HepG2 (cell line): ENCODE data around the gene CCNT2. TPM values are rescaled to one million over a fixed set of nuclear protein-coding genes. Genes with fewer than 3 reads are reported as not detected.

Experiments used
- ATAC-seq: fragments of 200-7000 bp; cut with Tn5 transposase; 3 replicates; pipeline ENCODE4 v1.9.1; 2020; ENCODE audit warnings: mild to moderate bottlenecking, moderate library complexity
- BruUV-seq: library from RNA; stranded (reverse); fragments of 400-500 nt; replicated peaks from 2 replicates; lab custom pipeline; 2021; lab: Mats Ljungman, UMichigan
- CTCF ChIA-PET: fragments of 300-600 bp; formaldehyde crosslinking; extraction: SDS; loops from one replicate; lab custom pipeline; 2021; ENCODE audit warnings: low total read pairs, inconsistent platforms, low intra/inter-chr PET ratio; lab: Yijun Ruan, JAX
- POLR2A ChIA-PET: fragments of 350-600 bp; sonication (Branson Sonifier 250); formaldehyde crosslinking; loops from one replicate; lab custom pipeline; 2020; ENCODE audit warnings: antibody characterized with exemption, inconsistent platforms; lab: Yijun Ruan, JAX
- DNase-seq: peaks from one replicate; pipeline ENCODE4 v3.0.0-alpha.2; 2015; ENCODE audit warnings: low spot score
- FAIRE-seq: peaks from 3 replicates; lab custom pipeline; 2011; peaks lifted over from hg19 to GRCh38; lab: Jason Lieb, UNC
- H2AFZ ChIP-seq: one replicate; pipeline ENCODE4 v1.6.1; 2011; ENCODE audit warnings: low read length, inconsistent platforms
- H3K27ac ChIP-seq: fragments of 300-600 bp; 3 replicates; pipeline ENCODE4 v1.8.0; 2011; ENCODE audit warnings: mixed run types, mild to moderate bottlenecking, mixed read lengths, low read length, inconsistent platforms; ENCODE audit not compliant: insufficient read depth; ENCODE audit errors: extremely low read length
- H3K27me3 ChIP-seq, 2 experiments: fragments of 200-600 bp in 1 of 2; 2 replicates in 1 of 2; 3 replicates in 1 of 2; pipeline versions ENCODE4 v1.6.0 to v1.8.0; 2011; ENCODE audit warnings: low read length in 2 of 2, mild to moderate bottlenecking in 2 of 2, moderate library complexity in 2 of 2, inconsistent platforms in 1 of 2; ENCODE audit not compliant: insufficient read depth in 2 of 2, control insufficient read depth in 1 of 2
- H3K36me3 ChIP-seq, 2 experiments: fragments of 200-600 bp in 1 of 2; replicated peaks in 1 of 2; 2 replicates in 1 of 2; 3 replicates in 1 of 2; pipeline versions ENCODE4 v1.5.1 to v1.8.0; 2011; ENCODE audit warnings: low read length in 2 of 2, inconsistent platforms in 1 of 2; ENCODE audit not compliant: insufficient read depth in 2 of 2, control insufficient read depth in 1 of 2
- H3K4me1 ChIP-seq: 2 replicates; pipeline ENCODE4 v1.5.1; 2012; ENCODE audit warnings: low read length, inconsistent platforms; ENCODE audit not compliant: insufficient read depth
- H3K4me2 ChIP-seq: 2 replicates; pipeline ENCODE4 v1.6.0; 2011; ENCODE audit warnings: low read depth, low read length, inconsistent platforms
- H3K4me3 ChIP-seq, 3 experiments: fragments of 200-600 bp in 1 of 3; sonication (generic), shearing (Covaris generic) in 1 of 3; replicated peaks in 1 of 3; 2 replicates each; pipeline ENCODE4 v1.5.1; 2011 to 2016; ENCODE audit warnings: low read length in 3 of 3, inconsistent platforms in 2 of 3, low read depth in 2 of 3, mild to moderate bottlenecking in 2 of 3, control low read depth in 1 of 3, mixed read lengths in 1 of 3; ENCODE audit not compliant: insufficient read depth in 1 of 3
- H3K79me2 ChIP-seq: one replicate; pipeline ENCODE4 v1.6.1; 2011; ENCODE audit warnings: low read length, inconsistent platforms; ENCODE audit not compliant: insufficient read depth
- H3K9ac ChIP-seq: 2 replicates; pipeline ENCODE4 v1.6.0; 2011; ENCODE audit warnings: mild to moderate bottlenecking, low read depth, low read length, inconsistent platforms; ENCODE audit not compliant: insufficient read depth
- H3K9me3 ChIP-seq: 2 replicates; pipeline ENCODE4 v1.5.1; 2012; ENCODE audit warnings: mild to moderate bottlenecking, low read length
- H4K20me1 ChIP-seq: 2 replicates; pipeline ENCODE4 v1.6.0; 2011; ENCODE audit warnings: inconsistent platforms, mild to moderate bottlenecking, low read length, moderate library complexity; ENCODE audit not compliant: insufficient read depth
- ATM ChIP-seq: fragments of 450-650 bp; IDR thresholded peaks from 2 replicates; pipeline ENCODE4 v1.7.1; 2017; ENCODE audit warnings: mild to moderate bottlenecking, borderline replicate concordance
- HMGA1 ChIP-seq: sonication (generic); formaldehyde crosslinking; conservative IDR thresholded peaks from 2 replicates; pipeline ENCODE4 v1.4.0; 2020; ENCODE audit warnings: missing genetic modification reagents
- HNF4A ChIP-seq: sonication (generic); formaldehyde crosslinking; IDR thresholded peaks from 2 replicates; pipeline ENCODE4 v1.4.0; 2020; ENCODE audit warnings: missing genetic modification reagents
- KDM3A ChIP-seq: IDR thresholded peaks from 2 replicates; pipeline ENCODE4 v1.6.1; 2018; ENCODE audit warnings: low read depth, missing compliant biosample characterization
- LBX2 ChIP-seq: sonication (generic); formaldehyde crosslinking; IDR thresholded peaks from 2 replicates; pipeline ENCODE4 v1.5.0; 2020; ENCODE audit warnings: missing genetic modification reagents, mild to moderate bottlenecking, borderline replicate concordance
- NFIB ChIP-seq: sonication (generic); formaldehyde crosslinking; IDR thresholded peaks from 2 replicates; pipeline ENCODE4 v1.9.0; 2021; ENCODE audit warnings: missing genetic modification reagents, mild to moderate bottlenecking, borderline replicate concordance
- NR0B2 ChIP-seq: sonication (generic); formaldehyde crosslinking; IDR thresholded peaks from 2 replicates; pipeline ENCODE4 v1.4.0; 2020; ENCODE audit warnings: mild to moderate bottlenecking, missing genetic modification reagents
- NR2F6 ChIP-seq, 2 experiments: IDR thresholded peaks; 2 replicates each; pipeline ENCODE4 v1.6.1; 2016; ENCODE audit warnings: antibody characterized with exemption in 1 of 2, mild to moderate bottlenecking in 1 of 2
- PHF20 ChIP-seq: sonication (generic); formaldehyde crosslinking; IDR thresholded peaks from 2 replicates; pipeline ENCODE4 v1.5.0; 2020; ENCODE audit warnings: mild to moderate bottlenecking, missing genetic modification reagents
- PRDM4 ChIP-seq: sonication (generic); formaldehyde crosslinking; IDR thresholded peaks from 2 replicates; pipeline ENCODE4 v1.9.0; 2021; ENCODE audit warnings: missing genetic modification reagents, borderline replicate concordance
- RBM22 ChIP-seq: fragments of 200-400 bp; formaldehyde crosslinking; optimal IDR thresholded peaks from 2 replicates; pipeline ENCODE3; 2017; ENCODE audit warnings: mild to moderate bottlenecking, low read length, moderate library complexity
- RFX1 ChIP-seq: fragments of 450-650 bp; IDR thresholded peaks from 2 replicates; pipeline ENCODE4 v1.6.1; 2017
- ZNF12 ChIP-seq: sonication (generic); formaldehyde crosslinking; IDR thresholded peaks from 2 replicates; pipeline ENCODE4 v1.5.0; 2020; ENCODE audit warnings: missing genetic modification reagents
- ZNF331 ChIP-seq: sonication (generic); formaldehyde crosslinking; IDR thresholded peaks from 2 replicates; pipeline ENCODE4 v1.4.0; 2020; ENCODE audit warnings: missing genetic modification reagents
- ZNF709 ChIP-seq: sonication (generic); formaldehyde crosslinking; IDR thresholded peaks from 2 replicates; pipeline ENCODE4 v1.5.0; 2020; ENCODE audit warnings: mild to moderate bottlenecking, missing genetic modification reagents
- ZSCAN25 ChIP-seq: sonication (generic); formaldehyde crosslinking; IDR thresholded peaks from 2 replicates; pipeline ENCODE4 v1.8.0; 2022; ENCODE audit warnings: mild to moderate bottlenecking, missing genetic modification reagents
- WGBS: methylation state at CpG from one replicate; pipeline ENCODE4 v1.1.6; 2017; ENCODE audit warnings: low lambda C conversion rate; 5-methylcytosine and 5-hydroxymethylcytosine counted together
- in situ Hi-C: cut with HindIII; loops from 2 replicates; pipeline ENCODE4 v1.10.0; 2017; ENCODE audit warnings: low pct_unique_long_range_greater_than_20kb; ENCODE audit not compliant: extremely low pct_ligation_motif_present
- intact Hi-C: fragments of 100-400 bp; cut with micrococcal nuclease; formaldehyde crosslinking; loops from one replicate; pipeline ENCODE4 v1.10.0; 2022; ENCODE audit not compliant: unreplicated experiment
- polyA plus RNA-seq, 8 experiments: library from polyadenylated mRNA; depleted of rRNA in 3 of 8; stranded (reverse) in 7 of 8; unstranded in 1 of 8; fragments of >200 nt; fragmentation: Illumina TruSeq in 4 of 8; extraction: Trizol in 4 of 8; gene quantifications; 2 replicates each; pipeline versions ENCODE4 v1.2.1 to v1.2.3, GENCODE V29; 2011 to 2016; ENCODE audit warnings: low read depth in 4 of 8, missing spikeins in 1 of 8, mixed read lengths in 1 of 8; ENCODE audit not compliant: insufficient read depth in 1 of 8
- total RNA-seq, 5 experiments: library from RNA; depleted of rRNA; stranded (reverse); fragments of >200 nt; fragmentation: Illumina TruSeq; extraction: Trizol; gene quantifications; 2 replicates each; pipeline ENCODE4 v1.2.3, GENCODE V29; 2016; ENCODE audit warnings: low read depth in 1 of 5

The CCNT2 gene
- total and polyA plus RNA-seq, 2 of the 13 experiments (the other 11 are each of a cell fraction or from before 2014, with no cell fraction given), result 22.1 to 34.4 TPM

- H3K79me2 ChIP-seq, result no peaks in the 10 kb centered on the region
- no peak overlapping the region for H3K9ac ChIP-seq
- H3K36me3 ChIP-seq, result no peaks in the 10 kb centered on the region
- in situ Hi-C loops, result no loop called here
- no peaks in the 10 kb centered on the region for H3K27me3 ChIP-seq
- no peak overlapping the region for H3K4me3 ChIP-seq
- no peak for DNase-seq
- intact Hi-C loops, result no loop called here
- CTCF ChIA-PET, result no interaction called here
- H3K4me1 ChIP-seq, result no peaks in the 10 kb centered on the region
- WGBS, result 41% methylated on average over 1 of the region's 1 CpG
- no peaks in the 10 kb centered on the region for H3K9me3 ChIP-seq
- TF ChIP-seq ZSCAN25 (CRISPR knock-in tag), result no peak
- no peak for TF ChIP-seq HMGA1 (CRISPR knock-in tag)
- no peak for TF ChIP-seq NR2F6 (IDR thresholded peaks at IDR 0.05)
- no peak for TF ChIP-seq NR2F6 (CRISPR knock-in tag; IDR thresholded peaks at IDR 0.05)
- TF ChIP-seq ATM, result no peak
- TF ChIP-seq NR0B2 (CRISPR knock-in tag), result no peak
- TF ChIP-seq ZNF709 (CRISPR knock-in tag), result no peak
- no peak for TF ChIP-seq RFX1
- TF ChIP-seq HNF4A (CRISPR knock-in tag), result no peak
- TF ChIP-seq RBM22, result no peak
- TF ChIP-seq NFIB (CRISPR knock-in tag), result no peak
- TF ChIP-seq KDM3A (CRISPR knock-in tag), result no peak
- TF ChIP-seq ZNF331 (CRISPR knock-in tag), result no peak
- TF ChIP-seq LBX2 (CRISPR knock-in tag), result no peak
- no peak for TF ChIP-seq PHF20 (CRISPR knock-in tag)
- TF ChIP-seq PRDM4 (CRISPR knock-in tag), result no peak
- no peak for TF ChIP-seq ZNF12
- TF ChIP-seq, all 625 proteins: peak for 0
- Histone ChIP-seq H3K4me2 (no peak overlapping the region), H3K27ac (no peak overlapping the region), H2AFZ (no peak overlapping the region), H4K20me1 (no peaks in the 10 kb centered on the region)
- ATAC-seq (no peak), FAIRE-seq (no peak)
- no TSS peak for BruUV-seq
- POLR2A ChIA-PET, result no interaction called here
Observed at GRCh38 chr2:134875309-134875708, 43.3 kb upstream of the CCNT2 start.
